ENCODE measurements around the gene PGAP2. TPM values are rescaled to one million over a fixed set of nuclear protein-coding genes. Genes with fewer than 3 reads are reported as not detected.
A peak's percentile ranks its signal among the peaks of the same experiment; 100 is the strongest.

The PGAP2 gene
- total and polyA plus RNA-seq, 2 of the 13 experiments (the other 11 are each of a cell fraction or from before 2014, with no cell fraction given) = 21.5 to 47.8 TPM

GRCh38 chr11:3866206-3866605, 57.8 kb downstream of the PGAP2 start (continued):
- TF ChIP-seq MYPOP (CRISPR knock-in tag; IDR thresholded peaks at IDR 0.05) = no peak
- TF ChIP-seq, protein P1, sequence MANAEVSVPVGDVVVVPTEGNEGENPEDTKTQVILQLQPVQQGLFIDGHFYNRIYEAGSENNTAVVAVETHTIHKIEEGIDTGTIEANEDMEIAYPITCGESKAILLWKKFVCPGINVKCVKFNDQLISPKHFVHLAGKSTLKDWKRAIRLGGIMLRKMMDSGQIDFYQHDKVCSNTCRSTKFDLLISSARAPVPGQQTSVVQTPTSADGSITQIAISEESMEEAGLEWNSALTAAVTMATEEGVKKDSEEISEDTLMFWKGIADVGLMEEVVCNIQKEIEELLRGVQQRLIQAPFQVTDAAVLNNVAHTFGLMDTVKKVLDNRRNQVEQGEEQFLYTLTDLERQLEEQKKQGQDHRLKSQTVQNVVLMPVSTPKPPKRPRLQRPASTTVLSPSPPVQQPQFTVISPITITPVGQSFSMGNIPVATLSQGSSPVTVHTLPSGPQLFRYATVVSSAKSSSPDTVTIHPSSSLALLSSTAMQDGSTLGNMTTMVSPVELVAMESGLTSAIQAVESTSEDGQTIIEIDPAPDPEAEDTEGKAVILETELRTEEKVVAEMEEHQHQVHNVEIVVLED (CRISPR knock-in tag; IDR thresholded peaks at IDR 0.05; ENCODE audit: borderline replicate concordance) = no peak
- TF ChIP-seq ZNF761 (CRISPR knock-in tag; conservative IDR thresholded peaks at IDR 0.05) = no peak
- TF ChIP-seq FOXK2 (IDR thresholded peaks at IDR 0.05) = no peak
- no peak for TF ChIP-seq POLR2A (IDR thresholded peaks at IDR 0.05; ENCODE audit: insufficient read depth in 1 of 2, low read depth in 2 of 2, low read length in 2 of 2)
- no peak for TF ChIP-seq ZNF468 (CRISPR knock-in tag; IDR thresholded peaks at IDR 0.05)
- TF ChIP-seq BRF2 (CRISPR knock-in tag; IDR thresholded peaks at IDR 0.05) = no peak
- TF ChIP-seq ELF3 (CRISPR knock-in tag; IDR thresholded peaks at IDR 0.05) = peak; percentile 80
- TF ChIP-seq ZNF737 (CRISPR knock-in tag; IDR thresholded peaks at IDR 0.05; ENCODE audit: borderline replicate concordance) = no peak
- no peak for TF ChIP-seq ZNF547 (CRISPR knock-in tag; IDR thresholded peaks at IDR 0.05)
- TF ChIP-seq ZNF703 (CRISPR knock-in tag; IDR thresholded peaks at IDR 0.05; ENCODE audit: borderline replicate concordance) = no peak
- TF ChIP-seq MATR3 (CRISPR knock-in tag; IDR thresholded peaks at IDR 0.05) = no peak
- TF ChIP-seq, protein P2, sequence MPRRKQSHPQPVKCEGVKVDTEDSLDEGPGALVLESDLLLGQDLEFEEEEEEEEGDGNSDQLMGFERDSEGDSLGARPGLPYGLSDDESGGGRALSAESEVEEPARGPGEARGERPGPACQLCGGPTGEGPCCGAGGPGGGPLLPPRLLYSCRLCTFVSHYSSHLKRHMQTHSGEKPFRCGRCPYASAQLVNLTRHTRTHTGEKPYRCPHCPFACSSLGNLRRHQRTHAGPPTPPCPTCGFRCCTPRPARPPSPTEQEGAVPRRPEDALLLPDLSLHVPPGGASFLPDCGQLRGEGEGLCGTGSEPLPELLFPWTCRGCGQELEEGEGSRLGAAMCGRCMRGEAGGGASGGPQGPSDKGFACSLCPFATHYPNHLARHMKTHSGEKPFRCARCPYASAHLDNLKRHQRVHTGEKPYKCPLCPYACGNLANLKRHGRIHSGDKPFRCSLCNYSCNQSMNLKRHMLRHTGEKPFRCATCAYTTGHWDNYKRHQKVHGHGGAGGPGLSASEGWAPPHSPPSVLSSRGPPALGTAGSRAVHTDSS (CRISPR knock-in tag; conservative IDR thresholded peaks at IDR 0.05) = no peak
- TF ChIP-seq ZNF282 (IDR thresholded peaks at IDR 0.05; ENCODE audit: partially characterized antibody) = no peak
- TF ChIP-seq, protein P3, sequence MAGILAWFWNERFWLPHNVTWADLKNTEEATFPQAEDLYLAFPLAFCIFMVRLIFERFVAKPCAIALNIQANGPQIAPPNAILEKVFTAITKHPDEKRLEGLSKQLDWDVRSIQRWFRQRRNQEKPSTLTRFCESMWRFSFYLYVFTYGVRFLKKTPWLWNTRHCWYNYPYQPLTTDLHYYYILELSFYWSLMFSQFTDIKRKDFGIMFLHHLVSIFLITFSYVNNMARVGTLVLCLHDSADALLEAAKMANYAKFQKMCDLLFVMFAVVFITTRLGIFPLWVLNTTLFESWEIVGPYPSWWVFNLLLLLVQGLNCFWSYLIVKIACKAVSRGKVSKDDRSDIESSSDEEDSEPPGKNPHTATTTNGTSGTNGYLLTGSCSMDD (CRISPR knock-in tag; IDR thresholded peaks at IDR 0.05) = no peak
- TF ChIP-seq, protein P4, sequence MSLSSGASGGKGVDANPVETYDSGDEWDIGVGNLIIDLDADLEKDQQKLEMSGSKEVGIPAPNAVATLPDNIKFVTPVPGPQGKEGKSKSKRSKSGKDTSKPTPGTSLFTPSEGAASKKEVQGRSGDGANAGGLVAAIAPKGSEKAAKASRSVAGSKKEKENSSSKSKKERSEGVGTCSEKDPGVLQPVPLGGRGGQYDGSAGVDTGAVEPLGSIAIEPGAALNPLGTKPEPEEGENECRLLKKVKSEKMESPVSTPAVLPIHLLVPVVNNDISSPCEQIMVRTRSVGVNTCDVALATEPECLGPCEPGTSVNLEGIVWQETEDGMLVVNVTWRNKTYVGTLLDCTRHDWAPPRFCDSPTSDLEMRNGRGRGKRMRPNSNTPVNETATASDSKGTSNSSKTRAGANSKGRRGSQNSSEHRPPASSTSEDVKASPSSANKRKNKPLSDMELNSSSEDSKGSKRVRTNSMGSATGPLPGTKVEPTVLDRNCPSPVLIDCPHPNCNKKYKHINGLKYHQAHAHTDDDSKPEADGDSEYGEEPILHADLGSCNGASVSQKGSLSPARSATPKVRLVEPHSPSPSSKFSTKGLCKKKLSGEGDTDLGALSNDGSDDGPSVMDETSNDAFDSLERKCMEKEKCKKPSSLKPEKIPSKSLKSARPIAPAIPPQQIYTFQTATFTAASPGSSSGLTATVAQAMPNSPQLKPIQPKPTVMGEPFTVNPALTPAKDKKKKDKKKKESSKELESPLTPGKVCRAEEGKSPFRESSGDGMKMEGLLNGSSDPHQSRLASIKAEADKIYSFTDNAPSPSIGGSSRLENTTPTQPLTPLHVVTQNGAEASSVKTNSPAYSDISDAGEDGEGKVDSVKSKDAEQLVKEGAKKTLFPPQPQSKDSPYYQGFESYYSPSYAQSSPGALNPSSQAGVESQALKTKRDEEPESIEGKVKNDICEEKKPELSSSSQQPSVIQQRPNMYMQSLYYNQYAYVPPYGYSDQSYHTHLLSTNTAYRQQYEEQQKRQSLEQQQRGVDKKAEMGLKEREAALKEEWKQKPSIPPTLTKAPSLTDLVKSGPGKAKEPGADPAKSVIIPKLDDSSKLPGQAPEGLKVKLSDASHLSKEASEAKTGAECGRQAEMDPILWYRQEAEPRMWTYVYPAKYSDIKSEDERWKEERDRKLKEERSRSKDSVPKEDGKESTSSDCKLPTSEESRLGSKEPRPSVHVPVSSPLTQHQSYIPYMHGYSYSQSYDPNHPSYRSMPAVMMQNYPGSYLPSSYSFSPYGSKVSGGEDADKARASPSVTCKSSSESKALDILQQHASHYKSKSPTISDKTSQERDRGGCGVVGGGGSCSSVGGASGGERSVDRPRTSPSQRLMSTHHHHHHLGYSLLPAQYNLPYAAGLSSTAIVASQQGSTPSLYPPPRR (CRISPR knock-in tag; IDR thresholded peaks at IDR 0.05; ENCODE audit: borderline replicate concordance) = no peak
- no peak for TF ChIP-seq SRSF4 (IDR thresholded peaks at IDR 0.05; ENCODE audit: low read depth, low read length, poor library complexity, severe bottlenecking)
- no peak for TF ChIP-seq TSC22D2 (CRISPR knock-in tag; IDR thresholded peaks at IDR 0.05; ENCODE audit: borderline replicate concordance)
- no peak for TF ChIP-seq NR2F2 (IDR thresholded peaks at IDR 0.05; ENCODE audit: borderline replicate concordance, low read depth)
- no peak for TF ChIP-seq NBN (conservative IDR thresholded peaks at IDR 0.05)
- no peak for TF ChIP-seq POLR2AphosphoS5 (IDR thresholded peaks at IDR 0.05; ENCODE audit: low read depth, low read length)

Measured in HepG2 (cell line).